Measurements from ENCODE around the gene AGAP1.

Gene AGAP1

GRCh38 chr2:235721625-235722024, 227.8 kb downstream of the AGAP1 start:
- ATAC-seq (ENCODE audit: low read depth) = no peak
- H3K27ac Mint-ChIP-seq = no peak overlapping the region

GRCh38 chr2:235722869-235723268, 229.0 kb downstream of the AGAP1 start:
- no peaks in the 10 kb centered on the region for H3K36me3 Mint-ChIP-seq

More at GRCh38 chr2:235721625-235722024, 227.8 kb downstream of the AGAP1 start:
- Mint-ChIP-seq H3K4me3 (no peak overlapping the region), H3K9me3 (no peaks in the 10 kb centered on the region), H3K4me1 (no peaks in the 10 kb centered on the region), H3K36me3 (no peaks in the 10 kb centered on the region), H3K27me3 (peaks cover 4% of the 10 kb centered on the region)
- DNase-seq (ENCODE audit: low spot score in 2 of 2) = no peak

GRCh38 chr2:235723371-235723770, 229.5 kb downstream of the AGAP1 start:
- Mint-ChIP-seq H3K27ac (no peak overlapping the region), H3K36me3 (no peaks in the 10 kb centered on the region), H3K4me1 (no peaks in the 10 kb centered on the region), H3K9me3 (no peaks in the 10 kb centered on the region), H3K27me3 (peaks cover 6% of the 10 kb centered on the region), H3K4me3 (no peak overlapping the region)
- ATAC-seq (ENCODE audit: low read depth) = no peak
- DNase-seq (ENCODE audit: low spot score in 2 of 2) = no peak

More at GRCh38 chr2:235722869-235723268, 229.0 kb downstream of the AGAP1 start:
- Mint-ChIP-seq H3K27me3 (peaks cover 4% of the 10 kb centered on the region), H3K9me3 (no peaks in the 10 kb centered on the region), H3K27ac (no peak overlapping the region), H3K4me3 (no peak overlapping the region), H3K4me1 (no peaks in the 10 kb centered on the region)
- no peak for DNase-seq (ENCODE audit: low spot score in 2 of 2)
- ATAC-seq (ENCODE audit: low read depth) = no peak

- H3K4me1 Mint-ChIP-seq = no peaks in the 10 kb centered on the region
- DNase-seq (ENCODE audit: low spot score in 2 of 2) (no peak), ATAC-seq (ENCODE audit: low read depth) (no peak)
- H3K36me3 Mint-ChIP-seq = no peaks in the 10 kb centered on the region
- H3K27ac Mint-ChIP-seq = no peak overlapping the region
- H3K4me3 Mint-ChIP-seq = no peak overlapping the region
- H3K27me3 Mint-ChIP-seq = peaks cover 6% of the 10 kb centered on the region
- no peaks in the 10 kb centered on the region for H3K9me3 Mint-ChIP-seq
Observed at GRCh38 chr2:235723811-235724465, 230.1 kb downstream of the AGAP1 start.

- ATAC-seq (ENCODE audit: low read depth) (no peak), DNase-seq (ENCODE audit: low spot score in 2 of 2) (no peak)
- peaks cover 6% of the 10 kb centered on the region for H3K27me3 Mint-ChIP-seq
- no peaks in the 10 kb centered on the region for H3K9me3 Mint-ChIP-seq
- H3K4me3 Mint-ChIP-seq = no peak overlapping the region
- no peaks in the 10 kb centered on the region for H3K4me1 Mint-ChIP-seq
- no peaks in the 10 kb centered on the region for H3K36me3 Mint-ChIP-seq
- H3K27ac Mint-ChIP-seq = no peak overlapping the region
Observed at GRCh38 chr2:235725016-235725489, 231.2 kb downstream of the AGAP1 start.

GRCh38 chr2:235725841-235726240, 232.0 kb downstream of the AGAP1 start:
- H3K27ac Mint-ChIP-seq = no peak overlapping the region
- no peaks in the 10 kb centered on the region for H3K4me1 Mint-ChIP-seq
- no peaks in the 10 kb centered on the region for H3K36me3 Mint-ChIP-seq
- DNase-seq (ENCODE audit: low spot score in 2 of 2) (no peak), ATAC-seq (ENCODE audit: low read depth) (no peak)
- no peak overlapping the region for H3K4me3 Mint-ChIP-seq
- peaks cover 6% of the 10 kb centered on the region for H3K27me3 Mint-ChIP-seq
- H3K9me3 Mint-ChIP-seq = no peaks in the 10 kb centered on the region

DNA sequence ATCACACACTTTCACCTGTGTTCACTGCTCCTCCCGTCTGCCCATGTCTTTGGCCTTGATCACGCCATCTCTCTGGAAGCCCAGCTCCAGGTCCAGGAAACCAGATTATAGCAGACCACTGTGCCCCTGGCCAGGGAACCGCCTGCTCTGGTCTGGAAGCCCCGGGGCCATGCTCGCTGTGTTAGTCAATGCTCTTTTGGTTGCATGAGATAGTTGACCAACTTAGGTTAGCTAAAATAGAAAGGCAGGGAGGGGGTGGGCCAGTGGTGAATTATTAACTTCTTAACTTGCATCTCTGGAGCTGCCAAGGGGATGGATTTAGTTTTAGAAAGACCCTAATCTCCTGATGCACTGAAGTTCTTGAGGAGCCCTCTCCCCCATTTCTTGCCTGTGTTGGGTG, 232.7 kb downstream of the AGAP1 start:
- Mint-ChIP-seq H3K36me3 (no peaks in the 10 kb centered on the region), H3K9me3 (no peaks in the 10 kb centered on the region), H3K4me3 (no peak overlapping the region), H3K27ac (no peak overlapping the region), H3K27me3 (peaks cover 7% of the 10 kb centered on the region), H3K4me1 (no peaks in the 10 kb centered on the region)
- ATAC-seq (ENCODE audit: low read depth) = no peak
- no peak for DNase-seq (ENCODE audit: low spot score in 2 of 2)

- H3K4me1 Mint-ChIP-seq = no peaks in the 10 kb centered on the region
- no peak overlapping the region for H3K4me3 Mint-ChIP-seq
- DNase-seq (ENCODE audit: low spot score in 2 of 2) = no peak
- no peak for ATAC-seq (ENCODE audit: low read depth)
- H3K27me3 Mint-ChIP-seq = peaks cover 8% of the 10 kb centered on the region
- H3K36me3 Mint-ChIP-seq = no peaks in the 10 kb centered on the region
- no peak overlapping the region for H3K27ac Mint-ChIP-seq
- no peaks in the 10 kb centered on the region for H3K9me3 Mint-ChIP-seq
Observed at GRCh38 chr2:235727174-235727573, 233.3 kb downstream of the AGAP1 start.

DNA sequence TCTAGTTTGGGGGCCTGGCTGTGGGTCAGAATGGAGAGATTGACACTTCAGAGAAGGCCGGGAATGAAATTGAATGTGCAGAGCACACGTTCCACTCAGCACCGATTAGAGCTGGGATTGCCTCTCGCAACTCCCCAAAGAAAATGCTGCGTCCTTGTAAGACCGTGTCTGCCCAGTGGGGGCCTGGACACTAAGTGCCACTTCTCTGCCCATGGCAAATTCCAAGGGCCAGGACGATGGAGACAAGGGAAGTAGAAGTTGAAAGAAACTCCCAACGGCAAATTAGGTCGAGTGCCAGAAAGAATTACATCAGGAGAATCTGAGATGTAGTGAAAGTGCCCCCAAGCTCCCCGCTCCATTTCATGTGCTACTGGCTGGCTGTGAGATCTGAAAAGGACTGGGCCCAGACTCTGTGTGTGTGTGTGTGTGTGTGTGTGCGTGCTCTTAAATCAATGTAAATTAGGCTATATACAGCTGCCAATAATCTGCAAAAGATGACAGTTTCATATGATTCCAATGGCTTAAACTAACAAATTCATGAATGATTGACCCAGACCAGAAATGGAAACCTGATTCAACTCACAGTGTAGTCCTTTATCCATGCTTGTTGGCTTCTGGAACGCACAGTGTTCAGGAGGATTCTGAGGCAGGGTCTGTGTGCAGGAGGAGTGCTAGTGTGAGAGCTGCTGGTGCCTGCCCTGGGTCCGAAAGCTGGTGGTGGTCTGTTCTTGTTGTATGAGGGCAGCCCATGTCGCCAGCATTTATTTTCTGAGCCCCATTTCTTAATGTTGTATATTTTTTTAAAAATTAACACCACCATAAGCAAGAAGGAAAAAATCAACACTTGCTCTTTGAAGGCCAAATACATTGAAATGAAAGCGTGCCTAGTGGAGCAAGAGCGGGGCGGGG, 234.3 kb downstream of the AGAP1 start:
- no peaks in the 10 kb centered on the region for H3K4me1 Mint-ChIP-seq
- ATAC-seq (ENCODE audit: low read depth) (no peak), DNase-seq (ENCODE audit: low spot score in 2 of 2) (no peak)
- H3K27me3 Mint-ChIP-seq = peaks cover 8% of the 10 kb centered on the region
- no peaks in the 10 kb centered on the region for H3K36me3 Mint-ChIP-seq
- no peak overlapping the region for H3K27ac Mint-ChIP-seq
- no peaks in the 10 kb centered on the region for H3K9me3 Mint-ChIP-seq
- no peak overlapping the region for H3K4me3 Mint-ChIP-seq

- H3K4me1 Mint-ChIP-seq = no peaks in the 10 kb centered on the region
- no peaks in the 10 kb centered on the region for H3K9me3 Mint-ChIP-seq
- no peak overlapping the region for H3K27ac Mint-ChIP-seq
- peaks cover 7% of the 10 kb centered on the region for H3K27me3 Mint-ChIP-seq
- H3K36me3 Mint-ChIP-seq = no peaks in the 10 kb centered on the region
- no peak for DNase-seq (ENCODE audit: low spot score in 2 of 2)
- no peak overlapping the region for H3K4me3 Mint-ChIP-seq
- ATAC-seq (ENCODE audit: low read depth) = no peak
Observed at GRCh38 chr2:235728800-235729556, 235.1 kb downstream of the AGAP1 start.

- Mint-ChIP-seq H3K4me1 (no peaks in the 10 kb centered on the region), H3K9me3 (no peaks in the 10 kb centered on the region), H3K4me3 (no peak overlapping the region), H3K27me3 (peaks cover 7% of the 10 kb centered on the region), H3K27ac (no peak overlapping the region), H3K36me3 (no peaks in the 10 kb centered on the region)
- DNase-seq (ENCODE audit: low spot score in 2 of 2) (no peak), ATAC-seq (ENCODE audit: low read depth) (no peak)
Observed at GRCh38 chr2:235729557-235729947, 235.7 kb downstream of the AGAP1 start.

DNA sequence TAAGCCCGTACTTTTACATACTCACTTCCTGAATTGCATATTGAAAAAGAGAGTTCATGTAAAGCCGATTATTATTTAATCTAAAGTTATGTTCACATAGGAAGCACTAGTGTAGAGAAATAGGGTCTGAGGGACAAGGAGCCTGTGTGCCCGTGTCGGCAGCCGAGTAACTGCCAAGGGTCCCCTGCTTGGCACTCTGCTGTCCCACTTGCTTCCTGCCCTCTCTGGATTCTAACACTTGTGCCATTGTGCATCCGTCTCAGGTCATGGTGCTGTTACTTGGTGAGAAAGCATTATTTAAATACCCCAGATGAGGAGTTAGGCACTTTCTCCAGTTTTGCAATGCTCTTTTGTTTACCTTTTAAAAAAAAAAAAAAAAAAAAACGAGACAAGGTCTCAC, 236.3 kb downstream of the AGAP1 start:
- Mint-ChIP-seq H3K4me1 (no peaks in the 10 kb centered on the region), H3K27me3 (peaks cover 7% of the 10 kb centered on the region), H3K36me3 (no peaks in the 10 kb centered on the region), H3K27ac (no peak overlapping the region), H3K4me3 (no peak overlapping the region), H3K9me3 (no peaks in the 10 kb centered on the region)
- ATAC-seq (ENCODE audit: low read depth) = no peak
- no peak for DNase-seq (ENCODE audit: low spot score in 2 of 2)

DNA sequence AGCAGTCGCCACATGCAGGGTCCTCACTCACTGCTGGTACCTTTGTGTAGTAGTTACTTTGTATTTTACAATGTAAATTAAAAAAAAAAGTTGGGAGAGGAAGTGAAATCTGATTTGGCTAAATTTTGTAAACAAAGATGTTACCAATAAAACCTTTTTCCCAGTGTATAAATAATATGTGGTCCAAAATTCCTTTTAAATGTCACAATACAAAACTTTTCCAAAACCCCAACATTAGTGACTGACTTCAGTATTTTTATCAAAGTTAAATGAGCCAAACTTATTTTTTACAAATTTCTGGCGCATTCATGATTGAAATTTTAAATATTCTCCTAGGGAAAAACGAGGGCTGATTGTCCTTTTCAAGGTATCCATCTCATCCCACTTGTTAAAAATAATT, 239.9 kb downstream of the AGAP1 start:
- Mint-ChIP-seq H3K27ac (no peak overlapping the region), H3K27me3 (peaks cover 3% of the 10 kb centered on the region), H3K36me3 (no peaks in the 10 kb centered on the region), H3K4me1 (no peaks in the 10 kb centered on the region), H3K9me3 (no peaks in the 10 kb centered on the region), H3K4me3 (no peak overlapping the region)
- ATAC-seq (ENCODE audit: low read depth) (no peak), DNase-seq (ENCODE audit: low spot score in 2 of 2) (no peak)

DNA sequence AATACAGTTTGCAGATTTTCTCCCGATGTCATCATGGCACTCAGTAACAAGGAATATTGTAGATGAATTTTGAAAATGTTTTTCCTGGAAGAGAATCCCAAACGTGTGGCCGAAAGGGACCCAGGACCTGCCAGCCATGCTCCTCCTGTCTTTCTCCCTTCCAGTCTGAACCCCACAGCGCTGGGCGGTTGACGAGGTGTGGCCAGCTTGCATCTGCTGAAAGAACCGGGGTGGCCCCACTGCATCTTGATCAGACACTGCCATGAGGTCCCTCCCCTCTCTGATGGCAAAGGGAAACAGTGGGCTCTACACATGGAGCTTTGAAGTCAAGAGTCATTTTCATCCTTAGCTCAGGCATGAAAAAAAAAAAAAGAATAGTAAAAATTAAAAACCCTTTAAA, 240.3 kb downstream of the AGAP1 start:
- no peaks in the 10 kb centered on the region for H3K9me3 Mint-ChIP-seq
- ATAC-seq (ENCODE audit: low read depth) = no peak
- peaks cover 3% of the 10 kb centered on the region for H3K27me3 Mint-ChIP-seq
- no peaks in the 10 kb centered on the region for H3K36me3 Mint-ChIP-seq
- DNase-seq (ENCODE audit: low spot score in 2 of 2) = no peak
- no peaks in the 10 kb centered on the region for H3K4me1 Mint-ChIP-seq
- no peak overlapping the region for H3K4me3 Mint-ChIP-seq
- H3K27ac Mint-ChIP-seq = no peak overlapping the region

Data from memory B cell (primary cell).